BLaER1 treated with 17β-estradiol and CSF1 and Interleukin-3, amounts not matched to agents 10 nM and 100 nM (cell line): ENCODE measurements around the gene ZBTB34.

Experiments
- H3K27ac ChIP-seq, 11 experiments: shearing (Covaris generic); formaldehyde crosslinking; 2 replicates each; pipeline ENCODE4 v1.8.1; 2022
- H3K27me3 ChIP-seq, 11 experiments: shearing (Covaris generic); formaldehyde crosslinking; 2 replicates each; pipeline ENCODE4 v1.8.1; 2022
- H3K36me3 ChIP-seq, 11 experiments: shearing (Covaris generic); formaldehyde crosslinking; 2 replicates each; pipeline ENCODE4 v1.8.1; 2022
- H3K4me1 ChIP-seq, 10 experiments: shearing (Covaris generic); formaldehyde crosslinking; 2 replicates each; pipeline ENCODE4 v1.8.1; 2022
- H3K4me2 ChIP-seq, 11 experiments: shearing (Covaris generic); formaldehyde crosslinking; 2 replicates each; pipeline ENCODE4 v1.8.1; 2022
- H3K4me3 ChIP-seq, 10 experiments: shearing (Covaris generic); formaldehyde crosslinking; 2 replicates each; pipeline ENCODE4 v1.8.1; 2022
- H3K9ac ChIP-seq, 11 experiments: shearing (Covaris generic); formaldehyde crosslinking; 2 replicates each; pipeline ENCODE4 v1.8.1; 2022
- H3K9me3 ChIP-seq, 11 experiments: shearing (Covaris generic); formaldehyde crosslinking; replicated peaks in 1 of 11; 2 replicates each; pipeline ENCODE4 v1.8.1; 2022
- H4K20me1 ChIP-seq, 11 experiments: shearing (Covaris generic); formaldehyde crosslinking; 2 replicates each; pipeline ENCODE4 v1.8.1; 2022
- Cebpa-rat ChIP-seq, 11 experiments: shearing (Covaris generic); IDR thresholded peaks; 2 replicates each; pipeline ENCODE4 v1.8.1; 2022

ZBTB34 gene

GRCh38 chr9:126915281-126915816 lies 54.9 kb downstream of the ZBTB34 start:
- Histone ChIP-seq H3K9me3 (no peaks in the 10 kb centered on the region), H4K20me1 (peaks cover 0 to 34% (median 17%) of the 10 kb centered on the region in 11 experiments; a peak in 14 of 22 replicates), H3K4me1 (peaks cover 0 to 16% (median 7%) of the 10 kb centered on the region in 10 experiments; a peak in 13 of 20 replicates), H3K4me2 (peak overlapping the region; percentile 75 to 92 (median 84)), H3K9ac (peak overlapping the region in 4 of 11 experiments; percentile 14 to 46 (median 34); a peak in 3 of 22 replicates), H3K27me3 (peaks cover 0 to 6% (median 0%) of the 10 kb centered on the region in 11 experiments; a peak in 1 of 22 replicates), H3K36me3 (no peaks in the 10 kb centered on the region), H3K4me3 (peak overlapping the region in 9 of 10 experiments; percentile 38 to 74 (median 64); a peak in 16 of 20 replicates), H3K27ac (no peak overlapping the region)
- no peak for TF ChIP-seq Cebpa-rat (IDR thresholded peaks at IDR 0.05)

GRCh38 chr9:126915846-126916543 lies 55.6 kb downstream of the ZBTB34 start:
- H3K4me2 ChIP-seq = peak overlapping the region; percentile 75 to 92 (median 84); a peak in 19 of 22 replicates
- H3K27me3 ChIP-seq = peaks cover 0 to 6% (median 0%) of the 10 kb centered on the region in 11 experiments; a peak in 1 of 22 replicates
- peak overlapping the region in 2 of 11 experiments; percentile 36 to 46; a peak in 1 of 22 replicates for H3K9ac ChIP-seq
- TF ChIP-seq Cebpa-rat (IDR thresholded peaks at IDR 0.05) = no peak
- H3K36me3 ChIP-seq = no peaks in the 10 kb centered on the region
- H3K9me3 ChIP-seq = no peaks in the 10 kb centered on the region
- peaks cover 0 to 16% (median 7%) of the 10 kb centered on the region in 10 experiments; a peak in 13 of 20 replicates for H3K4me1 ChIP-seq
- H4K20me1 ChIP-seq = peaks cover 0 to 39% (median 17%) of the 10 kb centered on the region in 11 experiments; a peak in 14 of 22 replicates
- H3K27ac ChIP-seq = no peak overlapping the region
- peak overlapping the region in 2 of 10 experiments; percentile 46 to 69; a peak in 3 of 20 replicates for H3K4me3 ChIP-seq

DNA sequence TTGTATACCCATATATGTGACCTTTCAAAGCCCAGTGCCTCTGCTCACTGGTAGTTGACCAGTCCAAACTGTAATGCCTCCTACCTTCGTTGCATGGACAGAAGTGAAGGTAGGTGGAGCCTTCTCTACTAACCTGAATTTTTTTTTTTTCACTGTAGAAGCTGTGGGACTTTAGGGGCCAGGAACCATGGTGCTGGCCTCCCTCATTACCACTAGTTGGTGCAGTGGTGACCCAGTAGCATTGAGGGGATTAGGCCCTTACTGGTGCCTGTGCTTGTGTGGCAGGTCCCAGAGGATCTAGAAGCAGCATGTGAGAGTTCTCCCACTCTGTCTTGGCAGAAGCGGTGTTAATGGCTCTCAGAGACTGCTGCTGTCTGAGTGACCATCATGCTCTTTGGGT lies 56.5 kb downstream of the ZBTB34 start:
- H3K4me2 ChIP-seq = no peak overlapping the region
- peaks cover 0 to 45% (median 17%) of the 10 kb centered on the region in 11 experiments; a peak in 14 of 22 replicates for H4K20me1 ChIP-seq
- H3K9ac ChIP-seq = no peak overlapping the region
- no peak overlapping the region for H3K27ac ChIP-seq
- H3K27me3 ChIP-seq = peaks cover 0 to 6% (median 0%) of the 10 kb centered on the region in 11 experiments; a peak in 1 of 22 replicates
- no peak overlapping the region for H3K4me3 ChIP-seq
- no peaks in the 10 kb centered on the region for H3K36me3 ChIP-seq
- H3K9me3 ChIP-seq = no peaks in the 10 kb centered on the region
- no peak for TF ChIP-seq Cebpa-rat (IDR thresholded peaks at IDR 0.05)
- peaks cover 0 to 16% (median 7%) of the 10 kb centered on the region in 10 experiments; a peak in 13 of 20 replicates for H3K4me1 ChIP-seq

DNA sequence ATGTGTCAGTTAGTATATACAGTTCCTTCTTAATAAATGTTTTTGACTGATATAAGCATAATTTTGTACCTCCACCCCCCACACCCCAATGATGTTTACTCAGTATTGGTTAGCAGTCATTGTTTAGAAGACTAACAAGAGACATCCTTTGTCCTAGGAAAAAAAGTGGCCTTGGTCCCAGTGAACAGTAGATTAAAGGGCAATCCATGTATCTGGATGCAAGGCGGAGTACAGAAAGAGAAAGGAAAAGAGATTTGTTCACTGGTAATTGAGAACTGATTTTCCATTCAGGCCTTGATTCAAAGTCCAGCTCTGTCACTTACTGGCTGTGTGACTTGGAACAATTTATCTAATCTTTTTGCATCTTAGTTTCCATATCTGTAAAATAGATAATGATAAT lies 58.8 kb downstream of the ZBTB34 start:
- Histone ChIP-seq H3K27ac (no peak overlapping the region), H3K9me3 (no peaks in the 10 kb centered on the region), H4K20me1 (peaks cover 0 to 56% (median 17%) of the 10 kb centered on the region in 11 experiments; a peak in 14 of 22 replicates), H3K4me2 (no peak overlapping the region), H3K9ac (no peak overlapping the region), H3K4me3 (no peak overlapping the region), H3K36me3 (no peaks in the 10 kb centered on the region), H3K27me3 (peaks cover 0 to 6% (median 0%) of the 10 kb centered on the region in 11 experiments; a peak in 1 of 22 replicates), H3K4me1 (peaks cover 0 to 16% (median 7%) of the 10 kb centered on the region in 10 experiments; a peak in 13 of 20 replicates)
- TF ChIP-seq Cebpa-rat (IDR thresholded peaks at IDR 0.05) = no peak

DNA sequence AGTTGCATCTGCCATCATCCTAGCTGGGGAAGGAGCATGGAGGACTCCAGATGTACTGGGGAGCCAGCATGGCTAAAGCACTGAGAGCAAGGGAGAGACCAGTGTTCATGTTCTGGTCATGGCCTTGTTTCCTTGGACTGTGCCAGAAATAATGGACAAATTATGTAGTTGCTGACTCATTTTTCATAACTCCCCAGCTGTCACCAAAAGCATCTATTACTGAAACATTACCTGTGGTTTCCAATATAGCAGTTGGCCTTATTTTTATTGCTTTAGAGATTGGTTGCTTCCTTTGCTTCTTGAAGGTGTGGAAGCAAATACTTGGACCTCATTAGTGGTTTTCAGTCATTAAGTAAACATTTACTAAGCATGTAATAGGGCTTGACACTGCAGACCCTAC lies 65.4 kb downstream of the ZBTB34 start:
- Histone ChIP-seq H3K4me1 (peaks cover 0 to 13% (median 8%) of the 10 kb centered on the region in 10 experiments; a peak in 9 of 20 replicates), H3K4me3 (no peak overlapping the region), H3K4me2 (no peak overlapping the region), H3K36me3 (no peaks in the 10 kb centered on the region), H3K9ac (no peak overlapping the region), H3K27me3 (no peaks in the 10 kb centered on the region), H3K9me3 (no peaks in the 10 kb centered on the region), H4K20me1 (peaks cover 0 to 33% (median 0%) of the 10 kb centered on the region in 11 experiments; a peak in 5 of 22 replicates), H3K27ac (no peak overlapping the region)
- TF ChIP-seq Cebpa-rat (IDR thresholded peaks at IDR 0.05) = no peak

- no peak for TF ChIP-seq Cebpa-rat (IDR thresholded peaks at IDR 0.05)
- H3K4me1 ChIP-seq = peaks cover 0 to 13% (median 8%) of the 10 kb centered on the region in 10 experiments; a peak in 9 of 20 replicates
- H3K36me3 ChIP-seq = no peaks in the 10 kb centered on the region
- H3K27me3 ChIP-seq = no peaks in the 10 kb centered on the region
- no peak overlapping the region for H3K4me3 ChIP-seq
- no peaks in the 10 kb centered on the region for H3K9me3 ChIP-seq
- peak overlapping the region in 1 of 11 experiments; percentile 28; a peak in 2 of 22 replicates for H3K4me2 ChIP-seq
- H4K20me1 ChIP-seq = peaks cover 0 to 32% (median 0%) of the 10 kb centered on the region in 11 experiments; a peak in 4 of 22 replicates
- no peak overlapping the region for H3K9ac ChIP-seq
- H3K27ac ChIP-seq = no peak overlapping the region
These were observed 65.9 kb downstream of the ZBTB34 start for GRCh38 chr9:126926364-126926763.

GRCh38 chr9:126927419-126927818 lies 67.0 kb downstream of the ZBTB34 start:
- Histone ChIP-seq H3K4me2 (peak overlapping the region in 7 of 11 experiments; percentile 1 to 35 (median 14); a peak in 8 of 22 replicates), H3K4me3 (no peak overlapping the region), H3K27me3 (no peaks in the 10 kb centered on the region), H3K4me1 (peaks cover 0 to 13% (median 8%) of the 10 kb centered on the region in 10 experiments; a peak in 9 of 20 replicates), H3K9ac (no peak overlapping the region), H3K36me3 (no peaks in the 10 kb centered on the region), H3K27ac (no peak overlapping the region), H4K20me1 (peaks cover 0 to 30% (median 0%) of the 10 kb centered on the region in 11 experiments; a peak in 4 of 22 replicates), H3K9me3 (no peaks in the 10 kb centered on the region)
- TF ChIP-seq Cebpa-rat (IDR thresholded peaks at IDR 0.05) = no peak

GRCh38 chr9:126932871-126933321 lies 72.5 kb downstream of the ZBTB34 start:
- no peak overlapping the region for H3K4me2 ChIP-seq
- peaks cover 0 to 8% (median 0%) of the 10 kb centered on the region in 11 experiments; a peak in 2 of 22 replicates for H3K9me3 ChIP-seq
- H3K4me3 ChIP-seq = no peak overlapping the region
- no peaks in the 10 kb centered on the region for H3K36me3 ChIP-seq
- H3K27ac ChIP-seq = no peak overlapping the region
- TF ChIP-seq Cebpa-rat (IDR thresholded peaks at IDR 0.05) = no peak
- H3K27me3 ChIP-seq = no peaks in the 10 kb centered on the region
- H4K20me1 ChIP-seq = peaks cover 0 to 9% (median 0%) of the 10 kb centered on the region in 11 experiments; a peak in 3 of 22 replicates
- no peak overlapping the region for H3K9ac ChIP-seq
- no peaks in the 10 kb centered on the region for H3K4me1 ChIP-seq
